ENCODE data around the gene PIGO. TPM values are rescaled to one million over a fixed set of nuclear protein-coding genes. Genes with fewer than 3 reads are reported as not detected.

PIGO gene
- total and polyA plus RNA-seq, 2 experiments from 2014 or later = 26.9 to 36.0 TPM

- H3K4me3 ChIP-seq = no peak overlapping the region
- H3K27ac ChIP-seq = no peak overlapping the region
- TF ChIP-seq, protein P1, sequence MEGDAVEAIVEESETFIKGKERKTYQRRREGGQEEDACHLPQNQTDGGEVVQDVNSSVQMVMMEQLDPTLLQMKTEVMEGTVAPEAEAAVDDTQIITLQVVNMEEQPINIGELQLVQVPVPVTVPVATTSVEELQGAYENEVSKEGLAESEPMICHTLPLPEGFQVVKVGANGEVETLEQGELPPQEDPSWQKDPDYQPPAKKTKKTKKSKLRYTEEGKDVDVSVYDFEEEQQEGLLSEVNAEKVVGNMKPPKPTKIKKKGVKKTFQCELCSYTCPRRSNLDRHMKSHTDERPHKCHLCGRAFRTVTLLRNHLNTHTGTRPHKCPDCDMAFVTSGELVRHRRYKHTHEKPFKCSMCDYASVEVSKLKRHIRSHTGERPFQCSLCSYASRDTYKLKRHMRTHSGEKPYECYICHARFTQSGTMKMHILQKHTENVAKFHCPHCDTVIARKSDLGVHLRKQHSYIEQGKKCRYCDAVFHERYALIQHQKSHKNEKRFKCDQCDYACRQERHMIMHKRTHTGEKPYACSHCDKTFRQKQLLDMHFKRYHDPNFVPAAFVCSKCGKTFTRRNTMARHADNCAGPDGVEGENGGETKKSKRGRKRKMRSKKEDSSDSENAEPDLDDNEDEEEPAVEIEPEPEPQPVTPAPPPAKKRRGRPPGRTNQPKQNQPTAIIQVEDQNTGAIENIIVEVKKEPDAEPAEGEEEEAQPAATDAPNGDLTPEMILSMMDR (IDR thresholded peaks at IDR 0.05; ENCODE audit: low read depth, low read length) = no peak
- no peaks in the 10 kb centered on the region for H3K27me3 ChIP-seq
- H3K36me3 ChIP-seq = peaks cover 29% of the 10 kb centered on the region
- H3K9me3 ChIP-seq (ENCODE audit: low read depth) = no peaks in the 10 kb centered on the region
- peaks cover 26% of the 10 kb centered on the region for H3K4me1 ChIP-seq (ENCODE audit: low read depth)
- DNase-seq (ENCODE audit: low read depth in 1 of 2, low spot score in 1 of 2) = no peak
Measured at GRCh38 chr9:35104586-35104985, 8.2 kb upstream of the PIGO start.

- no peaks in the 10 kb centered on the region for H3K9me3 ChIP-seq (ENCODE audit: low read depth)
- H3K27me3 ChIP-seq = no peaks in the 10 kb centered on the region
- TF ChIP-seq, protein P1 (IDR thresholded peaks at IDR 0.05; ENCODE audit: low read depth, low read length) = no peak
- no peak for DNase-seq (ENCODE audit: low read depth in 1 of 2, low spot score in 1 of 2)
- H3K36me3 ChIP-seq = peaks cover 29% of the 10 kb centered on the region
- peak overlapping the region; percentile 56 for H3K4me3 ChIP-seq
- H3K4me1 ChIP-seq (ENCODE audit: low read depth) = peaks cover 19% of the 10 kb centered on the region
- peak overlapping the region; percentile 87 for H3K27ac ChIP-seq
Measured at GRCh38 chr9:35103660-35104191, 7.3 kb upstream of the PIGO start.

DNA sequence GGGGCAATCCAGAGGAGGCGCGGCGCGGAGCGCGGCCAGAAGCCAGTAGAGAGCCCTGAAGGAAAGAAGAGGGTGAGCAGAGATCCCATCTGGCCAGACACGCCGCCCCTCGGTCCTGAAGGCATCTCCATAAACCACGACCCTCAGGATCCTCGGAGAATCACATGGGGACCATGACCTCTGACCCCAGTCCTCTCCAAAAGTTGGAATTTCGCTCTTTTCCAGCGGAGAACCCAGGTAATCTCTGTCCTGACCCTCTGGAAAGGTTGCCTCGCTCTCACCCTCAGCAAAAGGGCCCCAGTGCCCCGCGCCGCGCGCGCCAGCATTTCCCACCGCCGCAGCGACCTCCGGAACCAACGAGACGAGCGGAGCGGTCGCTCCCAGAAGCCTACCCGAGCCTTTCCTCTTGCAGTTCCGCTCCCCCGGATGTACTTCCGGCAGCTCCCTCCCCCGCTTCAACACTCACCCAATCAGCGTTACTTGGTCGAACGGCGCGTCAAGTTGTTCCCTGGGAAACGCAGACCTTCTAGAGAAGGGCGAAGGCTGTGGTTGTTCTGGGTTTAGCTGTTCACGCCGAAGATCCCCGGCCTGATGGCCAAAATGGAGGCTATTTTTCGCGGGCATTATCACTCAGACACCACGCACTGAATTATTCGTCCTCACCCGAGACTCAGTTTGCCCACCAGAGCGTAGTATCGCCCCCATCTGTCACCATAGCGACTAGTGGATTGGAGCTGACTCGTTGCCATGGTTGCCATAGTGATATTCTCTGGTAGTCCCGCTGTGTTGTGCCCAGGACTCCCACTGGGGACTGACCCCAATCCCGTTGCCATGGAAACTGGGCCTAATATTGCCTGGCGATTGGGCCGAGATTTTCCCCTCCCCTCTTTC is 6.6 kb upstream of the PIGO start, which contains the start of gene STOML2:
TSS of gene STOML2 (minus strand) at position 363 of the 891 bp plus-strand sequence. CDS start at position 326, 37 bp downstream.
- Histone ChIP-seq H3K27ac (peak within 1 kb of the TSS; percentile 87), H3K9me3 (ENCODE audit: low read depth) (no peaks in the 10 kb centered on the region), H3K4me1 (ENCODE audit: low read depth) (peaks cover 16% of the 10 kb centered on the region), H3K4me3 (peak within 1 kb of the TSS; percentile 56), H3K36me3 (peaks cover 24% of the 10 kb centered on the region), H3K27me3 (no peaks in the 10 kb centered on the region)
- peak; percentile 96 to 98 for DNase-seq (ENCODE audit: low read depth in 1 of 2, low spot score in 1 of 2)
- TF ChIP-seq, protein P1 (IDR thresholded peaks at IDR 0.05; ENCODE audit: low read depth, low read length) = no peak

- Histone ChIP-seq H3K4me1 (ENCODE audit: low read depth) (peaks cover 16% of the 10 kb centered on the region), H3K4me3 (peak overlapping the region; percentile 56), H3K27ac (peak overlapping the region; percentile 87), H3K36me3 (peaks cover 20% of the 10 kb centered on the region), H3K9me3 (ENCODE audit: low read depth) (no peaks in the 10 kb centered on the region), H3K27me3 (no peaks in the 10 kb centered on the region)
- DNase-seq (ENCODE audit: low read depth in 1 of 2, low spot score in 1 of 2) = peak in 1 of 2 donors; percentile 16
- TF ChIP-seq, protein P1 (IDR thresholded peaks at IDR 0.05; ENCODE audit: low read depth, low read length) = no peak
Measured at GRCh38 chr9:35102465-35102768, 6.0 kb upstream of the PIGO start.

DNA sequence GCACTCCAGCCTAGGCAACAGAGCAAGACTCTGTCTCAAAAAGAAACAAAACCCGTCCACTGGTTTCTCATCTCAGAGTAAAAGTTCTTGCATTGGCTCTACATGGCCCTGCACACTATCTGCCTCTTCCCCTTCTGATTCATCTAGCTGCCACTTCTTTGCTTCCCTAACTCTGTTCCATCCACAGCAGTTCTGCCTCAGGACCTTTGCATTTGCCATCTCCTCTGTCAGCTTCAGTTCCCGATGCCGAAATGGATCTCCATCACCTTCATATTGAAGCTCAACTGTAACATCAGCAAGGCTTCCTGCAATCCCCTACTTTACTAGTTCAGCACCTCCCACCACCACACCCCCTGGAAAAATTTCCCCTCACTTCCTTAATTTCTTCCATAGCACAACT is 1.2 kb upstream of the PIGO start:
- DNase-seq (ENCODE audit: low read depth in 1 of 2, low spot score in 1 of 2) = no peak
- H3K27ac ChIP-seq = no peak overlapping the region
- peaks cover 8% of the 10 kb centered on the region for H3K36me3 ChIP-seq

More for the DNA sequence above, 1.2 kb upstream of the PIGO start:
- H3K4me1 ChIP-seq (ENCODE audit: low read depth) = peaks cover 8% of the 10 kb centered on the region
- H3K27me3 ChIP-seq = no peaks in the 10 kb centered on the region
- H3K9me3 ChIP-seq (ENCODE audit: low read depth) = no peaks in the 10 kb centered on the region
- no peak overlapping the region for H3K4me3 ChIP-seq
- TF ChIP-seq, protein P1 (IDR thresholded peaks at IDR 0.05; ENCODE audit: low read depth, low read length) = no peak
